ENCODE results near the gene RPS6KA2.

GRCh38 chr6:166502453-166502852, 124.6 kb downstream of the RPS6KA2 start:
- TF ChIP-seq CREB1 (CRISPR knock-in tag; IDR thresholded peaks at IDR 0.05; ENCODE audit: low read depth): no peak
- TF ChIP-seq CTCF (conservative IDR thresholded peaks at IDR 0.05; ENCODE audit: low read depth in 2 of 2): no peak
- TF ChIP-seq EZH2 (IDR thresholded peaks at IDR 0.05; ENCODE audit: low read depth, unreplicated experiment): no peak
- TF ChIP-seq EZH2phosphoT487 (IDR thresholded peaks at IDR 0.05; ENCODE audit: unreplicated experiment): no peak
- no peak for TF ChIP-seq REST (IDR thresholded peaks at IDR 0.05; ENCODE audit: unreplicated experiment)
- no peak for TF ChIP-seq POLR2AphosphoS5 (IDR thresholded peaks at IDR 0.05; ENCODE audit: low read depth)
- TF ChIP-seq JUNB (IDR thresholded peaks at IDR 0.05; ENCODE audit: unreplicated experiment): no peak
- no peak for TF ChIP-seq ZNF331 (CRISPR knock-in tag; IDR thresholded peaks at IDR 0.05; ENCODE audit: low read depth)
- no peak for TF ChIP-seq STAT1 (IDR thresholded peaks at IDR 0.05; ENCODE audit: unreplicated experiment)
- TF ChIP-seq ZNF114 (CRISPR knock-in tag; IDR thresholded peaks at IDR 0.05): no peak
